ENCODE results near the gene MBD6. TPM values are rescaled to one million over a fixed set of nuclear protein-coding genes. Genes with fewer than 3 reads are reported as not detected.

MBD6 gene
- total RNA-seq, 1 donor from 2014 or later, result 108 TPM

DNA sequence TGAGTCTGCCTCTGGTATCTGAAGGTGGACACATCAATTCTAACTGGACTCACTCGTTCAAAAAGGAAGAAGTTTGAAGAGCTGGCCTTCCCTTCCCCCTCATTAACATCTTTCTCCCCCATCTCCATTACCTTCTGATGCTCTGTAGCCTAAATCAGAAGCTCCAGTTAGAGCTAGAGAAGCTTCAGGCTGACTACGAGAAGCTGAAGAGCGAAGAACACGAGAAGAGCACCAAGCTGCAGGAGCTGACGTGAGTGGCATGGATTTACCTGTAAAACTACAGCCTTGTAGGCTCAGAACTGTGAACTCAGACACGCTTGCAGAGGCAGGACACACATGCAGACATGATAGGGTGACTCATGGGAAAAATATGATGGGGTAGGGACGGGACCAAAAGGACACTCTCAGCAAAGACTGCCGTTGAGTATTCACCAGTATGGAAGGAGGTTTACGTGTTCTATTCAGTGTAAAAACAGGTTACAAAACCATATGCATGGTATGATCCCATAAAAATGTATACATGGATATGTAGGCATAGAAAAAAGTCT lies 54.1 kb downstream of the MBD6 start:
- TF ChIP-seq, protein P1, sequence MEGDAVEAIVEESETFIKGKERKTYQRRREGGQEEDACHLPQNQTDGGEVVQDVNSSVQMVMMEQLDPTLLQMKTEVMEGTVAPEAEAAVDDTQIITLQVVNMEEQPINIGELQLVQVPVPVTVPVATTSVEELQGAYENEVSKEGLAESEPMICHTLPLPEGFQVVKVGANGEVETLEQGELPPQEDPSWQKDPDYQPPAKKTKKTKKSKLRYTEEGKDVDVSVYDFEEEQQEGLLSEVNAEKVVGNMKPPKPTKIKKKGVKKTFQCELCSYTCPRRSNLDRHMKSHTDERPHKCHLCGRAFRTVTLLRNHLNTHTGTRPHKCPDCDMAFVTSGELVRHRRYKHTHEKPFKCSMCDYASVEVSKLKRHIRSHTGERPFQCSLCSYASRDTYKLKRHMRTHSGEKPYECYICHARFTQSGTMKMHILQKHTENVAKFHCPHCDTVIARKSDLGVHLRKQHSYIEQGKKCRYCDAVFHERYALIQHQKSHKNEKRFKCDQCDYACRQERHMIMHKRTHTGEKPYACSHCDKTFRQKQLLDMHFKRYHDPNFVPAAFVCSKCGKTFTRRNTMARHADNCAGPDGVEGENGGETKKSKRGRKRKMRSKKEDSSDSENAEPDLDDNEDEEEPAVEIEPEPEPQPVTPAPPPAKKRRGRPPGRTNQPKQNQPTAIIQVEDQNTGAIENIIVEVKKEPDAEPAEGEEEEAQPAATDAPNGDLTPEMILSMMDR (IDR thresholded peaks at IDR 0.05; ENCODE audit: partially characterized antibody, unreplicated experiment), result no peak
- H3K27ac Mint-ChIP-seq (ENCODE audit: unreplicated experiment), result no peak overlapping the region
- H3K9me3 Mint-ChIP-seq (ENCODE audit: unreplicated experiment), result peaks cover 8% of the 10 kb centered on the region
- H3K27me3 Mint-ChIP-seq (ENCODE audit: unreplicated experiment), result peaks cover 13% of the 10 kb centered on the region
- DNase-seq, result no peak
- H3K4me1 Mint-ChIP-seq (ENCODE audit: low read depth, unreplicated experiment), result no peaks in the 10 kb centered on the region
- peaks cover 13% of the 10 kb centered on the region for H3K36me3 Mint-ChIP-seq (ENCODE audit: unreplicated experiment)
- H3K4me3 Mint-ChIP-seq (ENCODE audit: unreplicated experiment), result no peak overlapping the region

DNA sequence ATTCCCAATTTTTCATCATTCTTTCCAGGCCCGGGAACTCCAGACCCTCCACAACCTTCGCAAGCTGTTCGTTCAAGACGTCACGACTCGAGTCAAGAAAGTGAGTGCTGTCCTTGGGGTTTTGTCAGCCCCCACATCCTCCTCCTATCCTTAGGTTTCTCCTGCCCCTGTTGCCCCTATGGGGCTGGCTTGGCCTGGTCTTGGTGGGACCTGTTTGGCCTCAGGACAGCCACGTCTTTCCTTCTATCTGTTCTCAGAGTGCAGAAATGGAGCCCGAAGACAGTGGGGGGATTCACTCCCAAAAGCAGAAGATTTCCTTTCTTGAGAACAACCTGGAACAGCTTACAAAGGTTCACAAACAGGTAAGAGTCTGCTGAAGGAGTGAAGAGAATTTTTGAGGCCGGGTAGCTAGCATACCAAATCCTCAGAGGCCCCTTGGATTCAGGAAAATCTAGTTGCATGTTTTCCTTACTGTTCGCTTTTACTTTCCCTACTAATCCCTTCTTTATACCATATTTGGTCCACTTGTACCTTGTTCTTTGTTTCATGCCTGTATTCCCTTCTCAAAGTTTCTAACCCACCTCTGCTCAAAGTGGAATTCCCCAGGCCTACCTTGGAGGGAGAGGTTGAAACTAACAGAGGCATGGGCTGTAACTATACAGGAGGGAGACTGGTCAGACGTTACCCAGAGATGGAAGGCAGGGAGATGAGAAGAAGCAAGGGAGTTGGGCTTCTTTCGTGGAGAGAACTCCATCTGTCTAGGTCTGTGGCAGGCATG lies 55.5 kb downstream of the MBD6 start:
- TF ChIP-seq, protein P1 (IDR thresholded peaks at IDR 0.05; ENCODE audit: partially characterized antibody, unreplicated experiment), result no peak
- H3K27me3 Mint-ChIP-seq (ENCODE audit: unreplicated experiment), result peaks cover 11% of the 10 kb centered on the region

DNA sequence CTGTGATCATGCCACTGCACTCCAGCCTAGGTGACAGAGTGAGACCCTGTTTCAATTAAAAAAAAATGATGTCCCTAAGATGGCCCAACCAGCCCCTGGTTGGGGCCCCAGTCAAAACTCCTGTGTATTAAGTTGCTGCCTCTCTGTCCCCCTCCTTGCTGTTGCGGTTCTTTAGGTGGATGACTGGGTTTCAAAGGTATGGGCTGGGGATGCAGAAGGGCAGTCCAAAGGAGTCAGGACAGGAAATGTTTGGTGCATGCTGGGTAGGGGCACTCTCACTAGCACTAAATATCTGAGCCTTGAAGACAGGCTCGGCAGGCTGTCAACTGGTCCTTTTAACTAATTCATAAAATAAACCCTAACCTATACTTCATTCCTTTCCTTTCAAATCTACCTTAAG lies 56.4 kb downstream of the MBD6 start:
- H3K27me3 Mint-ChIP-seq (ENCODE audit: unreplicated experiment), result peaks cover 11% of the 10 kb centered on the region
- H3K27ac Mint-ChIP-seq (ENCODE audit: unreplicated experiment), result no peak overlapping the region
- H3K4me3 Mint-ChIP-seq (ENCODE audit: unreplicated experiment), result no peak overlapping the region
- H3K4me1 Mint-ChIP-seq (ENCODE audit: low read depth, unreplicated experiment), result no peaks in the 10 kb centered on the region
- TF ChIP-seq, protein P1 (IDR thresholded peaks at IDR 0.05; ENCODE audit: partially characterized antibody, unreplicated experiment), result no peak
- peaks cover 11% of the 10 kb centered on the region for H3K9me3 Mint-ChIP-seq (ENCODE audit: unreplicated experiment)
- H3K36me3 Mint-ChIP-seq (ENCODE audit: unreplicated experiment), result peaks cover 13% of the 10 kb centered on the region
- no peak for DNase-seq

More for the DNA sequence above, 55.5 kb downstream of the MBD6 start:
- no peak overlapping the region for H3K4me3 Mint-ChIP-seq (ENCODE audit: unreplicated experiment)
- peaks cover 13% of the 10 kb centered on the region for H3K36me3 Mint-ChIP-seq (ENCODE audit: unreplicated experiment)
- peaks cover 8% of the 10 kb centered on the region for H3K9me3 Mint-ChIP-seq (ENCODE audit: unreplicated experiment)
- DNase-seq, result no peak
- H3K27ac Mint-ChIP-seq (ENCODE audit: unreplicated experiment), result no peak overlapping the region
- H3K4me1 Mint-ChIP-seq (ENCODE audit: low read depth, unreplicated experiment), result no peaks in the 10 kb centered on the region

Small RNAs within 50 kb of the gene (microRNA-seq; reads per million reads assigned to microRNA genes)
- gene MIR616 (ENCODE audit: unreplicated experiment), result 4.1 reads per million, percentile 28 among the genes with 10 or more reads in this experiment
- 9.2 reads per million, percentile 46 among the genes with 10 or more reads in this experiment for gene MIR6758 (ENCODE audit: unreplicated experiment)

Other genes starting within 250 kb of the MBD6 start
- 106 TPM for gene R3HDM2, start 91.8 kb upstream of the MBD6 start, total RNA-seq (ENCODE audit: unreplicated experiment)
- gene INHBC, start 88.0 kb upstream of the MBD6 start, total RNA-seq (ENCODE audit: unreplicated experiment), result not detected
- 18.0 TPM for gene INHBE, start 67.5 kb upstream of the MBD6 start, total RNA-seq (ENCODE audit: unreplicated experiment)
- 2.3 TPM for gene GLI1, start 63.0 kb upstream of the MBD6 start, total RNA-seq (ENCODE audit: unreplicated experiment)
- 52.0 TPM for gene ARHGAP9, start 43.0 kb upstream of the MBD6 start, total RNA-seq (ENCODE audit: unreplicated experiment)
- gene MARS1, start 34.8 kb upstream of the MBD6 start, total RNA-seq (ENCODE audit: unreplicated experiment), result 870 TPM
- gene DDIT3, start 2.3 kb upstream of the MBD6 start, total RNA-seq (ENCODE audit: unreplicated experiment), result 70.9 TPM
- gene DCTN2, start 24.4 kb downstream of the MBD6 start, total RNA-seq (ENCODE audit: unreplicated experiment), result 484 TPM
- gene KIF5A, start 27.2 kb downstream of the MBD6 start, total RNA-seq (ENCODE audit: unreplicated experiment), result 314 TPM
- 27.5 TPM for gene PIP4K2C, start 68.4 kb downstream of the MBD6 start, total RNA-seq (ENCODE audit: unreplicated experiment)
- gene DTX3, start 82.0 kb downstream of the MBD6 start, total RNA-seq (ENCODE audit: unreplicated experiment), result 99.6 TPM
- gene ARHGEF25, start 88.6 kb downstream of the MBD6 start, total RNA-seq (ENCODE audit: unreplicated experiment), result 80.2 TPM
- gene B4GALNT1, start 110.4 kb downstream of the MBD6 start, total RNA-seq (ENCODE audit: unreplicated experiment), result 83.9 TPM
- gene OS9, start 171.3 kb downstream of the MBD6 start, total RNA-seq (ENCODE audit: unreplicated experiment), result 225 TPM
- gene AGAP2, start 215.9 kb downstream of the MBD6 start, total RNA-seq (ENCODE audit: unreplicated experiment), result 45.5 TPM
- 27.2 TPM for gene TSPAN31, start 222.2 kb downstream of the MBD6 start, total RNA-seq (ENCODE audit: unreplicated experiment)
- 123 TPM for gene CDK4, start 229.5 kb downstream of the MBD6 start, total RNA-seq (ENCODE audit: unreplicated experiment)
- 26.7 TPM for gene MARCHF9, start 232.3 kb downstream of the MBD6 start, total RNA-seq (ENCODE audit: unreplicated experiment)
- gene CYP27B1, start 244.3 kb downstream of the MBD6 start, total RNA-seq (ENCODE audit: unreplicated experiment), result 1.7 TPM
- 9.1 TPM for gene METTL1, start 249.3 kb downstream of the MBD6 start, total RNA-seq (ENCODE audit: unreplicated experiment)
- gene EEF1AKMT3, start 249.8 kb downstream of the MBD6 start, total RNA-seq (ENCODE audit: unreplicated experiment), result 3.3 TPM

Measured in glutamatergic neuron (in vitro differentiated cells).